HT-29 (cell line): Measurements from ENCODE around the gene UBE2L5. TPM values are rescaled to one million over a fixed set of nuclear protein-coding genes. Genes with fewer than 3 reads are reported as not detected.
"Not testable (repeated sequence)": the region's sequence is repeated elsewhere in the genome, so short reads cannot be mapped to it uniquely, and the experiment has no call there.

Source experiments
- DNase-seq: peaks from one replicate; pipeline ENCODE4 v3.0.0-alpha.2; 2015; ENCODE audit warnings: low spot score
- total RNA-seq: library from RNA; depleted of rRNA; stranded (reverse); fragments of >200 nt; shearing (Covaris generic); gene quantifications from 2 replicates; pipeline ENCODE4 v1.2.3, GENCODE V29; 2014

The UBE2L5 gene
- total RNA-seq, 1 experiment from 2014 or later = not detected

DNA sequence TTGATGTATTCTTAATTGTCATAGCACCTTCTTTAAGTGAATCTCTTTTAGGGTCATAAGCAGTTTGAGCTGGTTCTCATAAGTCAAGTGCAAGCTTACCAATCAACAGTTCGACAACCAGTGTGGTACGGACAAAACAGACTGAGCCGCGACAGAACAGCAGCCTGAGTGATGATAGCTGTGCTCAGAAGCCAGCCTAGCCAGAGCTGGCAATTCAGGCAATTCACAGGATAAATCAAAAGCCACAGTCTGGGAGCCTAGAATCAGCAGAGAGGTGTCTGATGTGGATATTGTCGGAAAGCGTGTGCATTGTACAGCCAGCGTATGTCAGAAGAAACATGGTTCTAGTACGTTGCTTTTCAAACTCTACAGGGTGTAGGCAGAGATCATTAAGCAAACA is 14.9 kb downstream of the UBE2L5 start:
- no peak for DNase-seq

DNA sequence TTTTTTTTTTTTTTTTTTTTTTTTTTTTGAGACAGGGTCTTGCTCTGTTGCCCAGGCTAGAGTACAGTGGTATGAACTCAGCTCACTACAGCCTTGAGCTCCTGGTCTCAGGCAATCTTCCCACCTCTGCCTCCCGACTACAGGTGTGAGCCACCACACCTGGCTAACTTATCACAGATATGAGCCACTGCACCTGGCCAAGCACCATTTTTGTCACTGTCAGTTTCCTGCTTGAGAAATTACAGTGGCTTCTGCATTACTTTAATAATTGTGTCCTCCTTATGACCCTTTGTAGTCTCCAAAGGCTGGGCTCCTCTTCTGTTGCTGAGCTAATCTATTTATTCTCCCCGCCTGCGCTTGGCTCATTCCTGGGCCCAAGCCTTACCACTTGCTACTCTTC is 16.0 kb downstream of the UBE2L5 start:
- no peak for DNase-seq

DNA sequence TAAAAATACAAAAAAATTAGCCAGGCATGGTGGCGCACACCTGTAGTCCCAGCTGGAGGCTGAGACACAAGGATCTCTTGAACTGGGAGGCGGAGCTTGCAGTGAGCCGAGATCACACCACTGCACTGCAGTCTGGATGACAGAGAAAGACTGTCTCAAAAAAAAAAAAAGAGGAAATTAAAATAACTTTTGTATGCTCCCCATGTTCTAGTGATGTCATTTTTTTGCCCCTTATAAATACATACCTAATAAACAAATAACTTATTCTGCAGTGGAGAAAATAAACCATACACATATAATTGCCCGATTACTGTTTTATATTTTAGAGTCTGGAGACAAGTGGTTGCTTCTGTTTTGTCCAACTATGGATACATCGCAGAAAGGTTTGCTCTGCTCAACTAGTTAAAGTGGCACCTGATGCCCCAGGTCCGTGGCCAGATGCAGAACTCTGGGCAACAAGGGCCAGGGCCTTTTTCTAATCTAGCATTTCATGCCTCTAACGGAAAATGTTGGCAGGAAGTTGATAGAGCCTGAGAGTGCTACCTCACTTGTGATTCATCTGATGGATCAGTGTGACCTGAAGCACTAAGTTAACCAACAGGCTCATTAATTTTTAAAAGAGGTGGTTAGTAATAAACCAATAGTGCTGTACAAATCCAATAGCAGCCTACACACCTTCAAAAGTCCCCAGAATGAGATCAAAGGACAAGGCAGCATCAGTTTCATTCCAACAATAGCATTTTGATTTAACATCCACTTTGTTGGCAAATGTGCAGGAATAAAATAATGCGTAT is 18.8 kb downstream of the UBE2L5 start:
- DNase-seq = no peak

DNA sequence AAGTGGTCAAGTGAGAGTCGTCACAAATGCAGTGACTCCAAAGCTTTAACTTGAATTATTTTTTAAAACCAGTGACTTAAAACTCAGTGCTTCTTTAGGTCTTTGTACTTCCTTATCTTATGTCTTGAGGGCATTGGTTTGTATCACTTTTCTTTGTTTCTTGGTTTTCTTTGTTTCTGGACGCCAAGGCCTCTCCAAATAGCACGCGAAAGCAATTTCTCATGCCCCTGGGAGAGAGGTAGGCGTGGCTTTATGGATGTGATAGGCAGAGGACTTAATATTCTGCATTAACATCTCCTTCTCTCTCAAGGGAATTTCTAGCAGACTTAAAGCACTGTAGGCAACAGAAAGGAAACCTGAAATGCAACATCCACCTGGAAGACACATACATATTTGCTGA is 20.6 kb downstream of the UBE2L5 start:
- no peak for DNase-seq

DNA sequence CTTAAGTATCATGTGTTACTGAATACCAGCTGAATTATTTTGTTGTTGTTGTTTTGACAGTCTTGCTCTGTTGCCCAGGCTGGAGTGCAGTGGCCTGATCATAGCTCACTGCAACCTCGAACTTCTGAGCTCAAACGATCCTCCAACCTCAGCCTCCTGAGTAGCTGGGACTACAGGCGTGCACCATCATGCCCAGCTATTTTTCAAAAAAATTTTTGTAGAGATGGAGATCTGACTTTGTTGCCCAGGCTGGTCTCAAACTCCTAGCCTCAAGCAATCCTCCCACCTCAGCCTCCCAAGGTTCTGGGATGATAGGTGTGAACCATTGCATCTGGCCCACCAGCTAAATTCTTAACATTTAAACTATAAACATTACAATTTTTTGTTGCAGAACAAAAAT is 21.2 kb downstream of the UBE2L5 start:
- not testable (repeated sequence) for DNase-seq

DNA sequence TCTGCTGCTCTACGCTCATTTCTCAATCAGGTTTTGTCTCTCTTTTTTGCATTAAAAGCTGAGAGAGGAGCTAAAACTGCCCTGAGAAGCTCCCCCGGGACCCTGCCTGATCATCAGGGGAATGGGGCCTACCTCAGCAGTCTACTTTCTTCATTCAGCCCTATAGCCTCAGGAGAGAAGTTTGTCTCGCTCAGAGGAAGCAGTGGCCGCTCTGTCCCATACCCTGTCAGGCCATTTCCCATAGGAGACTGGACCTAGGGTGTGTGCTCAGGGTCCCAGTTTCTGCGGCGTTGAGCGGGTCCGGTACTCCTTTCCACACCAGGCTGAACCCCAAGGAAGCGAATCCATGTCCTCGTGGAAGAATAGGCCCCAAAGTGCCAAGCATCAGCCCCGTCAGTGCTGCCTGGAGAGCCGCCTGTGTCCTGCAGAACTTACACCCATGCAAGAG is 21.7 kb downstream of the UBE2L5 start:
- no peak for DNase-seq

DNA sequence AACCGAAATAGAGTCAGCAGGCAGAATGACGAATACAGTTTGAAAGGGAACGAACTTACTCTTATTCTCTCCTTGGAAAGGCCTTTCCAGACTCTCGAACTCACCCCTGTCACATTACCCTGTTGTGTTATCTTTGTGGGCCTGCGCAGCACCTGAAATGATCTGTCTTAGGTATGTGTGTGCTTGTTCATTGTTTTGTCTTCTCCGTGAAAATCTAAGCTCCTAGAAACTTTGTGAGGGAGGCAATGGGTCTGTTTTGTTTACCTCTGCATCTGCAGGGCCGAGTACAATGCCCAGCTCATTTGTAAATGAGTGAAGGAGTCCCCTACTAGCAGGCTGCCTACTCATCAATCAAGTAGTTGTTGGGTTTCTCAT is 23.8 kb downstream of the UBE2L5 start:
- DNase-seq = no peak

DNA sequence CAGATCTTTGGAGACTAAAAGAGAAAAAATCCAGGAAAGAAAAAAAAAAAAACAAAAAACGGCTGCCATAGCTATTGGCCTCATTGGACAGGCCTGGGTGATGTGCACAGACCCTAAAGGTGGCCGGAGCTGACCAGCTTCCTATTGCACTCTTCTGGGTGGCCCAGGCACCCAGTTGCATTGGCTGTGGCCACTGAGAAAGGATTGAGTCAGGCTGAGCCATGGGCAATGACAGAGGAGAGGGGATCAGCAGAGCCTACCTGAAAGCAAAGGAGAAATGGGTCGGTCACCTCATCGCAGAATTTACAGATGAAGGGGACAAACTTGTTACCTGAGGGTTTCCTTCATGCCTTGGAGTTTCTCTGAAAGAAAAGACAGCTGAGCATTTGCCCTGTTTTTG is 26.1 kb downstream of the UBE2L5 start:
- DNase-seq = no peak

DNA sequence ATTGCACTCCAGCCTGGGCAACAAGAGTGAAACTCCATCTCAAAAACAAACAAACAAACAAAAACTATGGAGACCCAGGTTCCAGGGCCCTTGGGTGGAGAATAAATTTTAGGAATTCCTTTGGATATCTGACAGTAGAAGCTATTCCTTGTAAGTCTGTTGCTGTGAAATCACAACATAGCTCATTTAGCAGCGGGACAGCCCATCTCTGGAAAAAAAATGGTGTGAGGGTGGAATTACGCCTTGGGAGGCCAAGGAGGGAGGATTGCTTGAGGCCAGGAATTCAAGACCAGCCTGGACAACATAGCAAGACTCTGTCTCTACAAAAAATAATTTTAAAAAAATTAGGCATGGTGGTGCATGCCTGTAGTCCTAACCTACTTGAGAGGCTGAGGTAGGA is 27.8 kb downstream of the UBE2L5 start:
- DNase-seq = no peak

DNA sequence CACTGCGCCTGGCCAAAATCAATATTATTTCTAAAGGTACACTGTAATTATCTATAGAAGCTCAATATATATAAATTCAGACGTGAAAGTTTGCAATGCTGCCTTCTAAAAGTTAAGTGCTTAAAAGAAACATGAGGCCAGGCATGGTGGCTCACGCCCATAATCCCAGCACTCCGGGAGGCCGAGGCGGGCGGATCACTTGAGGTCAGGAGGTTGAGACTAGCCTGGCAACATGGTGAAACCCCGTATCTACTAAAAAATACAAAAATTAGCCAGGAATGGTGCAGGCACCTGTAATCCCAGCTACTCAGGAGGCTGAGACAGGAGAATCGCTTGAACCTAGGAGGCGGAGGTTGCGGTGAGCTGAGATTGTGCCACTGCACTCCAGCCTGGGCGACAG is 29.2 kb downstream of the UBE2L5 start:
- DNase-seq = not testable (repeated sequence)

DNA sequence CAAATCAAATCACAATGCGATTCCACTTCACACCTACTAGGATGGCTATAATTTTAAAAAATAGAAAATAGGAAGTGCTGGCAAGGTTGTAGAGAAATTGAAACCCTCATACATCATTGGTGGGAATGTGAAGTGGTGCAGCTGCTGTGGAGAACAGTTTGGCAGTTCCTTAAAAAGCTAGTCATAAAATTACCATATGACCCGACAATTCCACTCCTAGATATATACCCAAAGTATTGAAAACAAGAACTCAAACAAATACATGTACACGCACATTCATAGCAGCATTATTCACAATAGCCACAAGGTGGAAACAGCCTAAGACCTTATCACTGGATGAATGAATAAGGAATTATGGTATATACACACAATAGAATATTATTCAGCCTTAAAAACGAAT is 31.4 kb downstream of the UBE2L5 start:
- DNase-seq = peak; percentile 62

DNA sequence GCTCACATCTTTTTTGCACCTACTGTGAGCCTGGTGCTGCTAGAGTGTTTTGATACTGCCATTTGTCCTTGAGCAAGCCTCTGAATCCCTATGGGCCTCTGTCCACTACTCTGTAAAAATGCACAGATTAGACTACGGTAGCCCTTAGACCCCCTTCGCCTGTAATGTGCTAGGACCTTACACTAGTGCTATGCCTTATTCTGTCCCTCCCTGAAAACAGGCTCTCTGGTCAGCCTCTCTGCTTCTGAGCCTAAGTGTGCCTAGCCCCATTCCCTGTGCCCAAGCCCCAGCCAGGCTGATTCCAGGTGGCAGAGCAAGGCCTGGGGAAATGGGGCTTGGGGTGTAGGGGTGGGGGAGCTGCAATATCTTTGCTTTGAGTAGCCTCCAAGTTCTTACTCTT is 32.7 kb downstream of the UBE2L5 start:
- no peak for DNase-seq

DNA sequence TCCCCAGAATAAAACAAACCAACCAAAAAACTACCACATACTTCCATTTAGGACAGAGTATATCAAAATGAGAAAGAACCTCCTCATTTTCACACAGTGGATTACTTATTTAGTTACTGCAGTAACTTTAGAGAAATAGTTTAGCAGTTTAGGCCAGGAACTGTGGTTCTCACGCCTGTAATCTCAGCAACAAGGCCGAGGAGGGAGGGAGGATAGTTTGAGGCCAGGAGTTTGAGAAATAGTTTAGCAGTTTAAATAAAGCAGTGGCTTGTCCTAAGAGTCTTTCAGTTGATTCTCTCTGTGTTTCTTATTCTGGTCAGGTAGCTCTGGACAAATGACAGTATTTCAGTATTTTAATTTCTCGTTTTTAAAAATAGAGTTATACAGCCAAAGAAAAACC is 34.0 kb downstream of the UBE2L5 start:
- no peak for DNase-seq

DNA sequence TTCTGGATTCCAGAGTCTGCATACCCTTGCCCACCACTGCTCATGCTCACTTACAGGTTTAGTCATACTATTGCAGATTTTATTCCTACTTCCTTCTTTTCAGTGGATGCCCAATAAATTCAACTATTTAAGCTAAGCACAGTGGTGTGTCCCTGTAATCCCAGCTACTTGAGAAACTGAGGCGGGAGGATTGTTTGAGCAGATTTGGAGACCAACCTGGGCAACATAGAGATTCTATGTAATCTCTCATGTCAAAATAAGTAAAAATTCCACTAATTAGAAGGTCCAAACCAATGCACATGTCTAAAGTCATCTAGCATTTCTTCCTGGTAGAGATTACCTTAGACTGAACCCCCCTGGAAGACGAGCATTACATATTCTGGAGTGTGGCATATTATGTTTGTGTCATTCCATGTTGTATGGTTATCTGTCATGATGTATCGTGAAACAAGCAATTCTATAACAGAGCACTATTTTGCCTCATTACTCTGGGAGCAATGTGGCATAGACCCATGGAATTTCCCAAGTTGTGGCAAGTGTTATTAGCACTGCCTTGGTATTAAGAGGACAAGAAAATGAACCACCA is 35.1 kb downstream of the UBE2L5 start:
- DNase-seq = no peak

DNA sequence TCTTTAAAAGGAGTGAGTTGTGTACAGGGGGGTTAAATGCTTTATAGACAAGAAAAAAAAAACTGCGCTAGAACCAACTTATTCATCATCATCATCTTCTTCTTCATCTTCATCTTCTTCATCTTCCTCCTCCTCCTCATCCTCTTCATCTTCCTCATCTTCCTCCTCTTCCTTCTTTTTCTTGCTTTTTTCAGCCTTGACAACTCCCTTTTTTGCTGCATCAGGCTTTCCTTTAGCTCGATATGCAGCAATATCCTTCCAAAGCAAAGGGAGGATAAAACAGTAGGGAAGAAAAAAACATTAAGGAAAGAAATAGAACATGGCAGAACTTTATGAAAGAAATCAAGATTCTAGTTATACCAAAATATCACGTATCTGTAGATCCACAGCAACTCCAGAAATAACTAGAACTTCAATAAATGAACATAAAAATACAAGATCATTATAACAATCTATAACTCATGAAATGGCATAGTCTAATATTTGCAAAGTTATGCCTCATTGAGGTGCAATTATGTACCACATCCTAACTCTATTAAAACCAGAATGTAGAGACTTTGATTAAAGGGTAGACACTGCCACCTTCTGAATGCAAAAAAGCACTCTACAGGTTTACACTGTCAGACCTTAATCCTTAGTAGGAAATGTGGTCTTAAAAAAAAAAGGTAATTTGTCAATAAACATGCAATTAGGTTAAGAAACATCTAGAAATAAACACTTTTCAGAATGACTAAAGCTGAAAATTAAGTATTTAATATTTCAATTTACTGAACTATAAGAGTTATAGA is 39.2 kb downstream of the UBE2L5 start:
- not testable (repeated sequence) for DNase-seq

DNA sequence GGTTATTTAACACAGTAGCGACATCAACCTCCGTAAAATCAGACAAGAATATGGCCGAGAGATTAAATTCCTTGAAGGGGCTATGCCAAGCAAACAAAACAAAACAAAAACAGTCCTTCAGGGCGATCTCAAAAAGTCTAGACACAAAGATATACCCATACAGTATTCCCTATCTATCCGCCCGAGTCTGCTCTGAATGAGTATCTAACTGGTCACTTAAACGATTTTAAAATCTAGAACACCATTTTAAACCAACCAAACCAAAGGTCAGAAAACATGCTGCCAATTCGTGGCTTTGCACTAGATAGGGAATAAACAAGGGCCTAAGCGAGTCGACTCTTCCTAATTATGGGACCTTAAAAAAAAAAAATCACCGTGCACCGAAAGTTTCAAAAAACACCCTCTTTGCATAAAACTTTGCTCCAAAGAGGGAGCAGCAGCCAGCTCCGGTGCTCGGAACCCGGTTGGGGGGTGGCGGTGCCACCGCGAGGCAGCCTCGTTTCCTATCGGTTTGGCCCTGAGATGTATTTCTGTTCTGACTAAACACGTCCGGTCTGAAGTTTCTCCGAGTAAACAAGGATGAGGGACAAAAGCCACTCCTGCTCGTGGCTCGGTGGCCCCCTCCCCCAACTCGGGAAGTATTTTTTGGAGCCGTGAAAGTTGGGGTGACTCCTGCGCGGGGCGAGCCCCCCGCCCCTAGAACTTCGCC is 41.6 kb downstream of the UBE2L5 start:
- peak; percentile 85 for DNase-seq

DNA sequence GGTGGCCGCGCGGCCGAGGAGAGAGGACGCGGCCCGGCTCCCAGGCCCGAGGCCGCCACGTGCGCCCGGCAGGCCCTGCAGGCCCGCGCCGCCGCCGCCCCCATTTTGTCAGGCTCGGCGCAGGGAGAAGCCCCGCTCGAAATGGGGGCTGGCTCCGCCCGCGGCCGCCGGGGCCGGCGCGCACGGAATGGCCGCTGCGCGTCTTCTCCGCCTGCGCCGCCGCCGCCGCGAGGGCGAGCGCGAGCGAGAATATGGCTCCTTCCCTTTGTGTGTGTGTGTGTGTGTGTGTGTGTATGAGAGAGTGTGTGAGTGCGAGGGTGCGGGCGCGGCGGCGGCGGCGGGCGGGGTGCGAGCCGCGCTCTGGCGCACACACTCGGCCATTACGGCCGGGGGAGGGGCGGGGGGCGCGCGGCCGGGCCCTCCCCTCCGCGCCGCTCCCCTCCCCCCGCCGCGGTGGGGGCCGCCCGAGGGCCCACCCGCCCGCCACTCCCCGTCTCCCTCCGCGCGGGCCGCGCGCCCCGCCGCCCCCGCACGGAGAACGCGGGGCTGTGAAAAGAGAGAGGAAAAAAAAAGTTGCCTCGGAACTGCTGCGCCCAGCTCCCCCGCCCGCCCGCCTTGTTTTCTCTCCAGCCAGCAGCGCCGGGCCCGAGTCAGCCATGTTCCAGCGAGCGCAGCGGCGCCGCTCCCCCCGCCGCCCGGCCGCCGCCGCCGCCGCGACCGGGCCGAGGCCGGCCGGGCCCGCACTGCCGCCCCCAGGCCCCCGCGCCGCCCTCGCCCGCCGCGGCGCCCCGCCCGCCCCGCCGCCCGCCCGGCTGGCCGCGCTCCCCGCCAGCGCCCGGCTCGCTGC is 42.4 kb downstream of the UBE2L5 start:
- peak; percentile 81 for DNase-seq

DNA sequence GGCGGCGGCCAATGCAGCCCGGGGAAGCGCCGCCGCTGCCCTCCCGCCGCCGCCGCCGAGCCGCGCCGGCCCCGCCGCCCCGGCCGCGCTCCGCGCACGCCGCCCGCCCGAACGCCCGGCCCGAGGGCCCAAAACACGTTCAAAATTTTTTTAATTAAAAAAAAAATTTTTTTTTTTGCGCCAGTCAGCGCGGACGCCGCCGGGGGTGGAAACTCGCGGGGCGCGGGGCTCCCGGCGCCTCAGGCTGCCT is 43.0 kb downstream of the UBE2L5 start:
- DNase-seq = no peak

DNA sequence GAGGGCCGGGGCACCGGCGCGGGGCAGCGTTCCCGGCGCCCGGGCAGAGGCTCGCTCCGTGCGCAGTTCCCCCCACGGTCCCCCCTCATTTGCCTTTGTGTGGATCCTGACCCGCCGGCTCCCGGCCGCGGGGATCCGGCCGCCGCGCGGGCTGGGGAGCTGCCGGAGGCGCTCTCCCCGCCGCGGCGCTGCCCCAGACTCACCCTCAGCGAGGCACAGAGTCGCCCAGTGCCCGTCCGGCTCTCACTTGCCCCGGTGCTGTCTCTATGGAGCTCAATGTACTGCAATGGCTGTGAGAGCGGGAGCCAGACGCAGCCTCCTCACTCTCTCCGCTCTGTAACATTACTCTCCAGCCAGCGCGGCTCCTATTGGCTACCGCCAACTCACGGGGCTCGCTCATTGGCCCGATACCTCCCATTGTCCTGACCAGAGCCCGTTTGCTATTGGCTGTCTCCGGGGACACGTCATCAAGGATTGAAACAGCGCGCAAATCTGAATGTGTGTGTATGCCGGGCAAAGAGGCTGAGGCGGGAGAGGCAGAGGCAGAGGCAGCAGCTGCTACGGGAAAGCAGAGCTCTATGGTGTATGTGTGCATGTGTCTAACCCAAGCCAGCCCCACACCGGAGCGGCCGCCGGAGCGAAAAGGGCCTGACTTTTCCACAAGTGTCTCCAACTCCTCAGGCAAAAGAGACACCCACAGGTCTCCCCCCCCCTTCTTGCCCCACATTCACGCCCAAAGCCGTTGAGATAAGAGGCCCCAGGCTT is 43.5 kb downstream of the UBE2L5 start, which contains the start of gene HMGB1:
Gene HMGB1, minus strand, starts transcription at position 344 of the 765 bp plus-strand sequence. CDS start 2,256 bp downstream, outside the sequence.
- peak; percentile 100 for DNase-seq

DNA sequence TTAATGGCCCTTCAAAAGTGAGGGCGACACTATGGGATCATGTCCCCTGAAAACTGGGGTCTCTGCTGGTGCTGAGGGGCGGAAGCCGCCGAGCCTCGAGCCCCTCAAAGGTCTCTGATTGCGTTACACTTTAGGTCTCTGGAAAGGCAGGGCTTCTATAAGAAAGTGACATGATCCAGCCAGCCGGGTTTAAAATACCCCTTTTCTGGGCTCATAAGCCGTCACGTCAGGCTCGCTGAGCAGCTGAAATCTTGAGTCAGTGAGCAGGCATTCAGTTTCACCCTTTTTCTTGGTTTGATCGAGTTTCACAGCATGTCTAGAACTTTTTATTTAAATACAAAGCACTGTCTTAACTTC is 44.0 kb downstream of the UBE2L5 start:
- DNase-seq = no peak
